ENCODE results near the gene TRNP1. TPM values are rescaled to one million over a fixed set of nuclear protein-coding genes. Genes with fewer than 3 reads are reported as not detected.

TRNP1 gene
- total and polyA plus RNA-seq, 10 of the 15 experiments (the other 5 are each of a cell fraction or from before 2014, with no cell fraction given): 0.13 TPM; not detected in 9

DNA sequence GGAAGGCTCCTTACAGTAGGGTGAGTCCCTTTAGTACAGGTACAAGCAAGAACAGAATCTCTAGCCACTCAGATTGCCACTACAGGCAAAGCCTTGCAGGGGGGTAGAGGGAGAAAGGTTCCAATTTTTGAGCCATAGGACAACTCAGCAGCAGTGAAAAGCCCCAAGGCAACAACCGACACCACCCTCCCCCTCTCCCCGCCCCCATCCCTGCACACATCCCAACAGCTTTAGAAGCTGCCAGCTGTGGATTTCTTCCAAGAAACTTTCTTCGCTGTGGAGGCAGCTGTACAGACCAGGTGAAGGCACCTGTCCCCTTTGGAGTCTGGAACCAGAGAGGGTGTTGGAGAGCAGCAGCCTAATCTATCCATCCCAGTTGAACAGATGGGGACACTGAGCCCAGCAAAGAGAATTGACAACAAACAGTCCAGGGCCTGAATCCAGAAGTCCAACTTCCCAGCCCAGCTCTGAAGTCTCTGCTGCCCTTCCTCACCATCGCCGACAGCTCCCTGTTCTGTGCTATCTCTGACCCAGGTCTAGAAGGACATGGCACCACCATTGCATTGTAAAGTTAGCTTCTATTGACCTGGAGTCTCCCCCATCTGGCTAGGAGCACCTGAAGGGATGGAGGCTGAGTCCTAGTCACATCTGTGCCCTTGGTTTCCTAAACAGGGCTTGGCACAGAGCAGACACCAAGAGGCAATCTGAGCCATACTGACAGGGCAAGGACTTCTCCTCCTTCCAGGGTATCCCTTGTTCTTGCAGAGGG is 16.9 kb downstream of the TRNP1 start (continued):
- TF ChIP-seq CREM (IDR thresholded peaks at IDR 0.05; ENCODE audit: low read depth) (no peak), RELA (IDR thresholded peaks at IDR 0.05; ENCODE audit: borderline replicate concordance, partially characterized antibody) (no peak)

DNA sequence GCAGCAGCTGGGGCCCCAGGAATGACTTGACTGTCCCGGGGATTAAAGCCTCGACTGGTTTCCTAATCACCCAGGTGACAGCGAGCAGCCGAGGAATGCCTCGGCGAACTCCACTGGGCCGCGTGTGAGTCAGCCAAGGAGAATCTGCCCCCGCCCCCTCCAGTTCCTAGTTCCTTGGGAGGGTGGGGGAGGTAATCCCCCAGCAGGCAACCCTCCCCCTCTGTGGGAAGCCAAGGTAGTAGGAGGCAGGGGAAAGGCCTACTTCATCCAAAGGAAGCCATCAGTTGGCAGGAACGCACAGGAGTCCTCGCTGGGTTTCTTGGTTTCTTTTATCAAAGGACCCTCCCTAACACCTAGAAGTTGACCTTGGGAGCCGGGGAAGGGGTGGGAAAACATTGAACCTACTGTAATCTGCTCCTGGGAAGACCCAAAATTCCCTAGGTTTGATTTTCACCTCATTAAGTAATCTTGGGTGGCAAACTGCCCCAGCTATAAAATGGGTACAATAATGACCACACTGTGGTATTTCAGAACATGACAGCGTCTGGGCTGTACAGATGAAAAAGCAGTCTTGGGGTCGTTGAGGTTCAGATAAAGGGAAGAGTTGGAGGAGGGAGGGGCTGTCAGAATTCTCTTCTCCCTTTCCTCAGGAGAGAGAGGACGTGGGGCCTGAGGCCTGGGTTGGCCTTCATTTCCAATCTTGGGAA is 17.7 kb downstream of the TRNP1 start:
- POLR2A ChIA-PET: no interaction called here
- peaks cover 3 to 5% of the 10 kb centered on the region in 2 experiments; a peak in 3 of 4 replicates for H3K27me3 ChIP-seq (replicated peaks in 1 of 2; ENCODE audit: control insufficient read depth in 2 of 2, insufficient read depth in 2 of 2, low read length in 1 of 2)
- CTCF ChIA-PET: no interaction called here
- ATAC-seq (no peak), FAIRE-seq (no peak), DNase-seq (ENCODE audit: low read depth, low spot score) (no peak)
- SMC1A ChIA-PET (ENCODE audit: uncharacterized antibody, unreplicated experiment): interaction anchor here (0.5 kb wide), 1 partner anchor 135 kb away, joined by 3 read pairs; no protein-coding TSS in a partner anchor
- no peak overlapping the region for H3K4me2 ChIP-seq (ENCODE audit: control insufficient read depth, insufficient read depth)
- peaks cover 3% of the 10 kb centered on the region for H3K4me1 ChIP-seq (ENCODE audit: control insufficient read depth, insufficient read depth, low read length)
- no peak overlapping the region for H3K9ac ChIP-seq (ENCODE audit: control insufficient read depth, insufficient read depth, low read length)
- no peak overlapping the region for H2AFZ ChIP-seq (ENCODE audit: control insufficient read depth, low read depth, low read length)
- no peaks in the 10 kb centered on the region for H4K20me1 ChIP-seq (ENCODE audit: control insufficient read depth, insufficient read depth)
- 44% methylated on average over 15 of the region's 15 CpGs for WGBS (ENCODE audit: insufficient coverage, insufficient replicate concordance, low lambda C conversion rate, missing lambda C conversion rate)
- H3K36me3 ChIP-seq (ENCODE audit: control insufficient read depth in 2 of 2, insufficient read depth in 2 of 2, low read length in 1 of 2): no peaks in the 10 kb centered on the region
- intact Hi-C loops (cut with micrococcal nuclease; ENCODE audit: unreplicated experiment): no loop called here
- BruUV-seq (replicated peaks): no TSS peak
- RAD21 ChIA-PET (ENCODE audit: unreplicated experiment): interaction anchor here (1.0 kb wide), 1 partner anchor 180 kb away, joined by 3 read pairs; no protein-coding TSS in a partner anchor
- no peak overlapping the region for H3K27ac ChIP-seq (ENCODE audit: control insufficient read depth, insufficient read depth)
- H3K4me3 ChIP-seq: no peak overlapping the region
- no peaks in the 10 kb centered on the region for H3K79me2 ChIP-seq (ENCODE audit: control insufficient read depth, insufficient read depth, low read length)
- in situ Hi-C loops (cut with MboI): no loop called here
- no peaks in the 10 kb centered on the region for H3K9me3 ChIP-seq (replicated peaks; ENCODE audit: control insufficient read depth, insufficient read depth, low read length)
- TF ChIP-seq GABPA (IDR thresholded peaks at IDR 0.05; ENCODE audit: low read depth) (no peak), MTA3 (IDR thresholded peaks at IDR 0.05; ENCODE audit: borderline replicate concordance, low read length) (no peak), RELA (IDR thresholded peaks at IDR 0.05; ENCODE audit: borderline replicate concordance, partially characterized antibody) (no peak), IKZF1 (conservative IDR thresholded peaks at IDR 0.05) (no peak), SREBF2 (IDR thresholded peaks at IDR 0.05; ENCODE audit: low read length) (no peak), BACH1 (IDR thresholded peaks at IDR 0.05; ENCODE audit: borderline replicate concordance) (no peak), IKZF2 (IDR thresholded peaks at IDR 0.05) (no peak), ZNF622 (IDR thresholded peaks at IDR 0.05) (no peak), HCFC1 (IDR thresholded peaks at IDR 0.05; ENCODE audit: low read length) (no peak)
- TF ChIP-seq, protein P1, sequence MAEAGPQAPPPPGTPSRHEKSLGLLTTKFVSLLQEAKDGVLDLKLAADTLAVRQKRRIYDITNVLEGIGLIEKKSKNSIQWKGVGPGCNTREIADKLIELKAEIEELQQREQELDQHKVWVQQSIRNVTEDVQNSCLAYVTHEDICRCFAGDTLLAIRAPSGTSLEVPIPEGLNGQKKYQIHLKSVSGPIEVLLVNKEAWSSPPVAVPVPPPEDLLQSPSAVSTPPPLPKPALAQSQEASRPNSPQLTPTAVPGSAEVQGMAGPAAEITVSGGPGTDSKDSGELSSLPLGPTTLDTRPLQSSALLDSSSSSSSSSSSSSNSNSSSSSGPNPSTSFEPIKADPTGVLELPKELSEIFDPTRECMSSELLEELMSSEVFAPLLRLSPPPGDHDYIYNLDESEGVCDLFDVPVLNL (IDR thresholded peaks at IDR 0.05; ENCODE audit: low read depth, low read length): no peak
- TF ChIP-seq, protein P2, sequence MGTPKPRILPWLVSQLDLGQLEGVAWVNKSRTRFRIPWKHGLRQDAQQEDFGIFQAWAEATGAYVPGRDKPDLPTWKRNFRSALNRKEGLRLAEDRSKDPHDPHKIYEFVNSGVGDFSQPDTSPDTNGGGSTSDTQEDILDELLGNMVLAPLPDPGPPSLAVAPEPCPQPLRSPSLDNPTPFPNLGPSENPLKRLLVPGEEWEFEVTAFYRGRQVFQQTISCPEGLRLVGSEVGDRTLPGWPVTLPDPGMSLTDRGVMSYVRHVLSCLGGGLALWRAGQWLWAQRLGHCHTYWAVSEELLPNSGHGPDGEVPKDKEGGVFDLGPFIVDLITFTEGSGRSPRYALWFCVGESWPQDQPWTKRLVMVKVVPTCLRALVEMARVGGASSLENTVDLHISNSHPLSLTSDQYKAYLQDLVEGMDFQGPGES (IDR thresholded peaks at IDR 0.05): no peak
- TF ChIP-seq, protein P3, sequence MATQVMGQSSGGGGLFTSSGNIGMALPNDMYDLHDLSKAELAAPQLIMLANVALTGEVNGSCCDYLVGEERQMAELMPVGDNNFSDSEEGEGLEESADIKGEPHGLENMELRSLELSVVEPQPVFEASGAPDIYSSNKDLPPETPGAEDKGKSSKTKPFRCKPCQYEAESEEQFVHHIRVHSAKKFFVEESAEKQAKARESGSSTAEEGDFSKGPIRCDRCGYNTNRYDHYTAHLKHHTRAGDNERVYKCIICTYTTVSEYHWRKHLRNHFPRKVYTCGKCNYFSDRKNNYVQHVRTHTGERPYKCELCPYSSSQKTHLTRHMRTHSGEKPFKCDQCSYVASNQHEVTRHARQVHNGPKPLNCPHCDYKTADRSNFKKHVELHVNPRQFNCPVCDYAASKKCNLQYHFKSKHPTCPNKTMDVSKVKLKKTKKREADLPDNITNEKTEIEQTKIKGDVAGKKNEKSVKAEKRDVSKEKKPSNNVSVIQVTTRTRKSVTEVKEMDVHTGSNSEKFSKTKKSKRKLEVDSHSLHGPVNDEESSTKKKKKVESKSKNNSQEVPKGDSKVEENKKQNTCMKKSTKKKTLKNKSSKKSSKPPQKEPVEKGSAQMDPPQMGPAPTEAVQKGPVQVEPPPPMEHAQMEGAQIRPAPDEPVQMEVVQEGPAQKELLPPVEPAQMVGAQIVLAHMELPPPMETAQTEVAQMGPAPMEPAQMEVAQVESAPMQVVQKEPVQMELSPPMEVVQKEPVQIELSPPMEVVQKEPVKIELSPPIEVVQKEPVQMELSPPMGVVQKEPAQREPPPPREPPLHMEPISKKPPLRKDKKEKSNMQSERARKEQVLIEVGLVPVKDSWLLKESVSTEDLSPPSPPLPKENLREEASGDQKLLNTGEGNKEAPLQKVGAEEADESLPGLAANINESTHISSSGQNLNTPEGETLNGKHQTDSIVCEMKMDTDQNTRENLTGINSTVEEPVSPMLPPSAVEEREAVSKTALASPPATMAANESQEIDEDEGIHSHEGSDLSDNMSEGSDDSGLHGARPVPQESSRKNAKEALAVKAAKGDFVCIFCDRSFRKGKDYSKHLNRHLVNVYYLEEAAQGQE (IDR thresholded peaks at IDR 0.05; ENCODE audit: low read depth, low read length): no peak
- TF ChIP-seq, protein P4, sequence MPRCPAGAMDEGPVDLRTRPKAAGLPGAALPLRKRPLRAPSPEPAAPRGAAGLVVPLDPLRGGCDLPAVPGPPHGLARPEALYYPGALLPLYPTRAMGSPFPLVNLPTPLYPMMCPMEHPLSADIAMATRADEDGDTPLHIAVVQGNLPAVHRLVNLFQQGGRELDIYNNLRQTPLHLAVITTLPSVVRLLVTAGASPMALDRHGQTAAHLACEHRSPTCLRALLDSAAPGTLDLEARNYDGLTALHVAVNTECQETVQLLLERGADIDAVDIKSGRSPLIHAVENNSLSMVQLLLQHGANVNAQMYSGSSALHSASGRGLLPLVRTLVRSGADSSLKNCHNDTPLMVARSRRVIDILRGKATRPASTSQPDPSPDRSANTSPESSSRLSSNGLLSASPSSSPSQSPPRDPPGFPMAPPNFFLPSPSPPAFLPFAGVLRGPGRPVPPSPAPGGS (IDR thresholded peaks at IDR 0.05; ENCODE audit: borderline replicate concordance, insufficient read depth, low read depth, low read length, poor library complexity, severe bottlenecking): no peak

Measured in GM12878 (cell line).